GM03348 (cell line): ENCODE results near the gene ADIPOR1.
"Not testable (repeated sequence)": the region's sequence is repeated elsewhere in the genome, so short reads cannot be mapped to it uniquely, and the experiment has no call there.

ENCODE experiments used
- DNase-seq: peaks from one replicate; pipeline ENCODE4 v3.0.0; 2012; ENCODE audit warnings: low spot score

The ADIPOR1 gene

GRCh38 chr1:202938287-202938925, 19.7 kb downstream of the ADIPOR1 start:
- DNase-seq, result no peak

- DNase-seq, result not testable (repeated sequence)
Observed at GRCh38 chr1:202936409-202936808, 21.7 kb downstream of the ADIPOR1 start.

GRCh38 chr1:202935844-202936243, 22.3 kb downstream of the ADIPOR1 start:
- no peak for DNase-seq

- DNase-seq, result no peak
Observed at GRCh38 chr1:202934755-202935154, 23.4 kb downstream of the ADIPOR1 start.

- no peak for DNase-seq
Observed at GRCh38 chr1:202932476-202932875, 25.6 kb downstream of the ADIPOR1 start.

- DNase-seq, result peak; percentile 99
Observed at GRCh38 chr1:202926581-202927491, 31.3 kb downstream of the ADIPOR1 start, which contains the start of gene KLHL12. Gene KLHL12, minus strand, starts transcription at chr1:202927234. Its CDS starts 2,072 bp downstream, at chr1:202925162.

GRCh38 chr1:202923533-202923932, 34.6 kb downstream of the ADIPOR1 start:
- no peak for DNase-seq

- DNase-seq, result no peak
Observed at GRCh38 chr1:202919615-202920014, 38.5 kb downstream of the ADIPOR1 start.

GRCh38 chr1:202915146-202915545, 43.0 kb downstream of the ADIPOR1 start:
- DNase-seq, result no peak

GRCh38 chr1:202912476-202912875, 45.6 kb downstream of the ADIPOR1 start:
- DNase-seq, result not testable (repeated sequence)

GRCh38 chr1:202909494-202909893, 48.6 kb downstream of the ADIPOR1 start:
- no peak for DNase-seq

GRCh38 chr1:202908998-202909397, 49.1 kb downstream of the ADIPOR1 start:
- no peak for DNase-seq

GRCh38 chr1:202905331-202905730, 52.8 kb downstream of the ADIPOR1 start:
- DNase-seq, result no peak

GRCh38 chr1:202903808-202904207, 54.3 kb downstream of the ADIPOR1 start:
- not testable (repeated sequence) for DNase-seq

- DNase-seq, result no peak
Observed at GRCh38 chr1:202901555-202901954, 56.6 kb downstream of the ADIPOR1 start.

GRCh38 chr1:202892501-202892900, 65.6 kb downstream of the ADIPOR1 start:
- no peak for DNase-seq
